OCI-LY7 (cell line): ENCODE measurements around the gene FRRS1.

ENCODE experiments used
- CTCF ChIP-seq: fragments of 200-600 bp; sonication (generic); conservative IDR thresholded peaks from 2 replicates; pipeline ENCODE4 v1.5.1; 2014; ENCODE audit warnings: mild to moderate bottlenecking, antibody characterized with exemption, low read length, moderate library complexity, mixed read lengths
- EZH2phosphoT487 ChIP-seq: fragments of 200-600 bp; sonication (generic); IDR thresholded peaks from 2 replicates; pipeline ENCODE4 v1.6.1; 2018; ENCODE audit warnings: low read depth, borderline replicate concordance, mild to moderate bottlenecking, mixed run types, antibody characterized with exemption, low read length, moderate library complexity, mixed read lengths

- no peak for TF ChIP-seq CTCF
- TF ChIP-seq EZH2phosphoT487 = no peak
Measured at GRCh38 chr1:99696616-99697015, 69.8 kb downstream of the FRRS1 start.
